Neuronal stem cell (in vitro differentiated cells): ENCODE measurements around the gene P3H2.

Experiments used
- DNase-seq: peaks from one replicate; pipeline ENCODE4 v3.0.0-alpha.2; 2013; ENCODE audit warnings: low spot score
- H2AFZ ChIP-seq: one replicate; pipeline ENCODE4 v1.6.1; 2013; ENCODE audit warnings: mild to moderate bottlenecking, low read length, inconsistent platforms
- H2AK5ac ChIP-seq: 2 replicates; pipeline ENCODE4 v1.6.1; 2013; ENCODE audit warnings: low read depth, mild to moderate bottlenecking, inconsistent platforms, low read length, moderate library complexity, mixed read lengths
- H2BK120ac ChIP-seq: 2 replicates; pipeline ENCODE4 v1.6.1; 2013; ENCODE audit warnings: low read depth, mild to moderate bottlenecking, inconsistent platforms, low read length, moderate library complexity, mixed read lengths
- H2BK12ac ChIP-seq: one replicate; pipeline ENCODE4 v1.6.1; 2013; ENCODE audit warnings: low read length, inconsistent platforms
- H2BK15ac ChIP-seq: 2 replicates; pipeline ENCODE4 v1.6.1; 2013; ENCODE audit warnings: mild to moderate bottlenecking, low read length, inconsistent platforms, mixed read lengths
- H2BK5ac ChIP-seq: one replicate; pipeline ENCODE4 v1.6.1; 2013; ENCODE audit warnings: inconsistent platforms, mild to moderate bottlenecking, low read length, moderate library complexity
- H3K14ac ChIP-seq: one replicate; pipeline ENCODE4 v1.6.1; 2013; ENCODE audit warnings: low read length, inconsistent platforms
- H3K18ac ChIP-seq: 2 replicates; pipeline ENCODE4 v1.6.1; 2013; ENCODE audit warnings: low read length, inconsistent platforms
- H3K23ac ChIP-seq: 2 replicates; pipeline ENCODE4 v1.6.1; 2013; ENCODE audit warnings: low read depth, mild to moderate bottlenecking, mixed read lengths, low read length, inconsistent platforms; ENCODE audit not compliant: poor library complexity
- H3K27ac ChIP-seq: replicated peaks from 3 replicates; pipeline ENCODE4 v1.5.1; 2013; ENCODE audit warnings: low read length, inconsistent platforms
- H3K27me3 ChIP-seq, 3 experiments: 2 replicates each; pipeline ENCODE4 v1.6.1; 2013; ENCODE audit warnings: low read length in 3 of 3, mild to moderate bottlenecking in 2 of 3, inconsistent platforms in 1 of 3, low read depth in 1 of 3, mixed read lengths in 1 of 3, moderate library complexity in 1 of 3; ENCODE audit not compliant: control insufficient read depth in 3 of 3, insufficient read depth in 3 of 3
- H3K36me3 ChIP-seq, 2 donors: replicated peaks in 1 of 2; 2 replicates each; pipeline ENCODE4 v1.6.1; 2013; ENCODE audit warnings: low read length in 2 of 2; ENCODE audit not compliant: control insufficient read depth in 2 of 2, insufficient read depth in 2 of 2
- H3K4ac ChIP-seq: 2 replicates; pipeline ENCODE4 v1.6.1; 2013; ENCODE audit warnings: inconsistent platforms, mild to moderate bottlenecking, low read length, moderate library complexity
- H3K4me1 ChIP-seq, 2 donors: 1 replicate in 1 of 2; 2 replicates in 1 of 2; pipeline ENCODE4 v1.6.1; 2013; ENCODE audit warnings: low read length in 2 of 2, low read depth in 1 of 2; ENCODE audit not compliant: control insufficient read depth in 2 of 2, insufficient read depth in 1 of 2
- H3K4me2 ChIP-seq: one replicate; pipeline ENCODE4 v1.6.1; 2013; ENCODE audit warnings: mild to moderate bottlenecking, low read length, inconsistent platforms; ENCODE audit not compliant: insufficient read depth, poor library complexity, severe bottlenecking
- H3K4me3 ChIP-seq, 2 donors: 2 replicates each; pipeline ENCODE4 v1.5.1; 2013; ENCODE audit warnings: low read length in 2 of 2, mild to moderate bottlenecking in 2 of 2, inconsistent platforms in 1 of 2, moderate library complexity in 1 of 2
- H3K79me1 ChIP-seq: one replicate; pipeline ENCODE4 v1.6.1; 2013; ENCODE audit warnings: low read depth, mild to moderate bottlenecking, inconsistent platforms, low read length, moderate library complexity
- H3K9ac ChIP-seq: one replicate; pipeline ENCODE4 v1.6.1; 2013; ENCODE audit warnings: mild to moderate bottlenecking, low read depth, low read length, inconsistent platforms; ENCODE audit not compliant: poor library complexity
- H3K9me3 ChIP-seq, 2 donors: replicated peaks in 1 of 2; 2 replicates each; pipeline versions ENCODE3 to v1.6.1; 2013; ENCODE audit warnings: low read length in 2 of 2, mild to moderate bottlenecking in 2 of 2, inconsistent platforms in 1 of 2, low read depth in 1 of 2, mixed read lengths in 1 of 2, moderate library complexity in 1 of 2; ENCODE audit not compliant: control insufficient read depth in 2 of 2, insufficient read depth in 1 of 2
- H4K8ac ChIP-seq: one replicate; pipeline ENCODE4 v1.6.1; 2013; ENCODE audit warnings: low read depth, mild to moderate bottlenecking, inconsistent platforms, low read length, moderate library complexity
- H4K91ac ChIP-seq: one replicate; pipeline ENCODE4 v1.6.1; 2013; ENCODE audit warnings: low read length, low read depth, mild to moderate bottlenecking, inconsistent platforms; ENCODE audit not compliant: poor library complexity
- WGBS, 2 donors: extraction: QIAGEN DNeasy Blood & Tissue Kit; methylation state at CpG; one replicate each; pipeline ENCODE4 v1.1.7; 2013; ENCODE audit warnings: missing lambda C conversion rate in 2 of 2, mixed read lengths in 1 of 2; ENCODE audit not compliant: insufficient read length in 2 of 2, insufficient replicate concordance in 1 of 2; ENCODE audit errors: extremely low coverage in 2 of 2; 5-methylcytosine and 5-hydroxymethylcytosine counted together

The P3H2 gene

GRCh38 chr3:189941679-189942078 is 179.0 kb downstream of the P3H2 start:
- Histone ChIP-seq H3K4me1 (peaks cover 0 to 3% of the 10 kb centered on the region in 2 donors), H3K9ac (no peak overlapping the region), H2AFZ (no peak overlapping the region), H2BK120ac (no peak overlapping the region), H3K4me2 (no peak overlapping the region), H3K27me3 (peaks cover 0 to 4% (median 0%) of the 10 kb centered on the region in 3 experiments), H2BK5ac (no peak overlapping the region), H3K9me3 (no peaks in the 10 kb centered on the region), H2BK15ac (no peak overlapping the region), H3K27ac (no peak overlapping the region), H3K23ac (no peak overlapping the region), H3K4ac (no peak overlapping the region), H3K36me3 (no peaks in the 10 kb centered on the region), H3K4me3 (no peak overlapping the region), H2BK12ac (no peak overlapping the region), H3K18ac (no peak overlapping the region), H3K14ac (no peak overlapping the region), H3K79me1 (no peaks in the 10 kb centered on the region), H4K8ac (no peak overlapping the region), H4K91ac (no peak overlapping the region), H2AK5ac (no peak overlapping the region)
- WGBS, 2 donors = no CpG with 5 or more reads among the region's 2 CpGs
- no peak for DNase-seq

GRCh38 chr3:189941125-189941524 is 179.6 kb downstream of the P3H2 start:
- Histone ChIP-seq H3K4me2 (no peak overlapping the region), H4K8ac (no peak overlapping the region)
- no CpG with 5 or more reads among the region's 5 CpGs for whole genome bisulfite sequencing, 2 donors

DNA sequence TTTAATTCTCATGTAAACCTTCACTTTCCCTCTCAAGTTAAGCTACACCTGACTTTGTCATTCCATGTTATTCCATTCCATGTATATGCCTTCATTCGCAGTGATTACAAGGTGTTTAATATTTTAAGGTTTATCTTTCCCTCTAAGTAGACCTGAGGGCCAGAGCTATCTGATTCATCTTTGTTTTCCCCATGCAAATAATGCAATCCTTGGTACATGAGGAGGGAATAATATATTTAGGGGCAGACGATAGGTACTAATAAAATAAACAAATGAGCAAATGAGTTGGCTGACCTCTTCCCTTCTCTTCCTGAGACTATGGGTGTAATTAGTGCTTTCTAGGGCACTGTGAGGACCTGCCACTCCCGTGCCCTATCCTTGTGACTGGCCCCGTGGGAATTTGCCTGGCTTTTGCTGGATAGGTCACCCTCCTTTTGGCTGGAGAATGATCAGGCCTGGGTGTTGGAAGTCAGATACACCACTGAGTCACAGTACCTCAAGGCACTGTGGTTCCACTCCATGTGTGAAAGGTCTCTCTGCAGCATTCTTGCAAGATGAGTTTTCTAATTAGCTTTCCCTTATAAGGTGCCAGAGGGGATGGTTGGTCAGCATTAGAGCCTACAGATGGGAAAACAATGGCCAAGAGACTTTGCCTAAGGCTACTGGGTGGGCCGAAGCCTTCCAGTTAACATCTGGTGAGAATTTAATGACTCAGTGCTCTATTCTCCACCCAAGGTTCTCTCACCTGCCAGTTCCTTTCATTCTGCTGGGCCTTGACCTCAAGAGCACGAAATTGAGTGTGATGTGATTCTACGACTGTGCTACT is 183.2 kb downstream of the P3H2 start:
- WGBS, 2 donors = no CpG with 5 or more reads among the region's 7 CpGs
- no peaks in the 10 kb centered on the region for H3K36me3 ChIP-seq

More at GRCh38 chr3:189941125-189941524, 179.6 kb downstream of the P3H2 start:
- Histone ChIP-seq H2BK12ac (no peak overlapping the region), H3K9me3 (no peaks in the 10 kb centered on the region), H3K4ac (no peak overlapping the region), H3K23ac (no peak overlapping the region), H3K4me3 (no peak overlapping the region), H3K27ac (no peak overlapping the region), H2BK5ac (no peak overlapping the region), H3K18ac (no peak overlapping the region), H2AFZ (no peak overlapping the region), H2AK5ac (no peak overlapping the region), H3K9ac (no peak overlapping the region), H3K14ac (no peak overlapping the region), H2BK120ac (no peak overlapping the region), H4K91ac (no peak overlapping the region), H3K36me3 (no peaks in the 10 kb centered on the region), H3K4me1 (peaks cover 0 to 3% of the 10 kb centered on the region in 2 donors), H3K27me3 (peaks cover 0 to 2% (median 0%) of the 10 kb centered on the region in 3 experiments), H3K79me1 (no peaks in the 10 kb centered on the region), H2BK15ac (no peak overlapping the region)
- no peak for DNase-seq

DNA sequence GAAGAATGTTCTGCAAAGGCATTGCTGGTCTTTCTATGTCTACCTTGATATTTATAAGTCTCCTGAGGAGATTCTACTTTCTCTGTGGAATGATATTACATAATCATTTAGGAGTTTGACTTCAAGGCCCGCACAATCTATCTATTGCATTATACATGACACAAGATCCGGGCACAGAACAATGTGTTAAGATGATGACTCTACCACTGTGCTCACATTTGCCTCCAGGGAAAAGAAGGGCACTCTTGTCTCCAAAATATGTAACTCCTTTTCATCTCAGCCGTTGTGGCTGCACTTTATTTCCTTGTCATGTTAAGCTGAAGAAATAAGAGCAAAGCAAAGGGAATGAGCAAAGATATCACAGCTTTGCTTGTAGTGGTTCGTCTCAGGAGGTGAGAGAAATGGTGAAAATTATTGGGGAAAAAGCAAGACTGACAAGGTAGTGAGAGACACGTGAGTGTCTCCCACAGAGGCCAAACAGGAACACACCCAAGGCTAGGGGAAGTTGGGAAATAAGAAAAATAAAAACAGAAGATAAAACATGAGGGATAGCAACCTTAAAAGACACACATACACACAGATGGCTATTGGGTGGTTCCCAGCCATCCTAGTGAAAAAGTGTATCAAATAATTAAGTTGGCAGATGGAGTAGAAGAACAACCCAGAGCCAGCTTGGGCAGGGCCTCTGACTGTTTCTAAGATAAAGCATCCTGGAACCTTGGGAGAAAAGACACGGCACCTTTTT is 184.3 kb downstream of the P3H2 start:
- no peak overlapping the region for H2BK12ac ChIP-seq
- H3K36me3 ChIP-seq = no peaks in the 10 kb centered on the region
- no peak overlapping the region for H2BK120ac ChIP-seq
- no peak overlapping the region for H3K9ac ChIP-seq
- no peak overlapping the region for H3K14ac ChIP-seq
- no peak overlapping the region for H2AK5ac ChIP-seq
- no peak overlapping the region for H3K27ac ChIP-seq
- H2BK5ac ChIP-seq = no peak overlapping the region
- H3K4me1 ChIP-seq = peaks cover 0 to under 1% of the 10 kb centered on the region in 2 donors
- H4K91ac ChIP-seq = no peak overlapping the region
- H3K79me1 ChIP-seq = no peaks in the 10 kb centered on the region
- H3K4me3 ChIP-seq = no peak overlapping the region
- no CpG with 5 or more reads among the region's 6 CpGs for WGBS, 2 donors
- H2AFZ ChIP-seq = no peak overlapping the region
- H2BK15ac ChIP-seq = no peak overlapping the region
- H3K9me3 ChIP-seq = no peaks in the 10 kb centered on the region
- no peaks in the 10 kb centered on the region for H3K27me3 ChIP-seq
- H3K4ac ChIP-seq = no peak overlapping the region
- no peak overlapping the region for H3K23ac ChIP-seq
- H3K4me2 ChIP-seq = no peak overlapping the region
- no peak overlapping the region for H4K8ac ChIP-seq
- no peak overlapping the region for H3K18ac ChIP-seq
- DNase-seq = no peak

More for the DNA sequence above, 183.2 kb downstream of the P3H2 start:
- Histone ChIP-seq H3K23ac (no peak overlapping the region), H3K27me3 (no peaks in the 10 kb centered on the region), H3K79me1 (no peaks in the 10 kb centered on the region), H2AK5ac (no peak overlapping the region), H2BK12ac (no peak overlapping the region), H3K4me3 (no peak overlapping the region), H4K8ac (no peak overlapping the region), H3K4me2 (no peak overlapping the region), H3K18ac (no peak overlapping the region), H3K9me3 (no peaks in the 10 kb centered on the region), H2BK5ac (no peak overlapping the region), H2BK120ac (no peak overlapping the region), H2BK15ac (no peak overlapping the region), H3K14ac (no peak overlapping the region), H3K27ac (no peak overlapping the region), H3K4ac (no peak overlapping the region), H4K91ac (no peak overlapping the region), H2AFZ (no peak overlapping the region), H3K9ac (no peak overlapping the region), H3K4me1 (peaks cover 0 to 3% of the 10 kb centered on the region in 2 donors)
- DNase-seq = no peak
